GM12878 (cell line): ENCODE results near the gene IQCH. TPM values are rescaled to one million over a fixed set of nuclear protein-coding genes. Genes with fewer than 3 reads are reported as not detected.

Experiments
- ATAC-seq: fragments of 200-7000 bp; cut with Tn5 transposase; 3 replicates; pipeline ENCODE4 v1.9.1; 2020; ENCODE audit warnings: mild to moderate bottlenecking, moderate library complexity
- BruUV-seq: library from RNA; stranded (reverse); fragments of 400-500 nt; replicated peaks from 2 replicates; lab custom pipeline; 2021; lab: Mats Ljungman, UMichigan
- CTCF ChIA-PET: fragments of 300-600 bp; sonication (Branson Sonifier 250); formaldehyde crosslinking; extraction: SDS; loops from one replicate; lab custom pipeline; 2021; ENCODE audit warnings: inconsistent platforms; lab: Yijun Ruan, JAX
- POLR2A ChIA-PET: fragments of 350-600 bp; formaldehyde crosslinking; extraction: SDS; loops from one replicate; lab custom pipeline; 2021; ENCODE audit warnings: inconsistent platforms; lab: Charles Lee
- RAD21 ChIA-PET: fragments of 300-600 bp; sonication (Branson Sonifier 250); formaldehyde crosslinking; loops from one replicate; lab custom pipeline; 2023; ENCODE audit warnings: antibody characterized with exemption; ENCODE audit not compliant: unreplicated experiment; lab: Charles Lee
- SMC1A ChIA-PET: fragments of 300-600 bp; sonication (Branson Sonifier 250); formaldehyde crosslinking; loops from one replicate; lab custom pipeline; 2023; ENCODE audit not compliant: unreplicated experiment, uncharacterized antibody; lab: Charles Lee
- DNase-seq: peaks from one replicate; pipeline ENCODE4 v3.0.0-alpha.2; 2011; ENCODE audit warnings: low read depth, low spot score
- FAIRE-seq: peaks from 3 replicates; lab custom pipeline; 2011; peaks lifted over from hg19 to GRCh38; lab: Jason Lieb, UNC
- H2AFZ ChIP-seq: 2 replicates; pipeline ENCODE4 v1.6.0; 2011; ENCODE audit warnings: low read depth, low read length, control low read depth; ENCODE audit not compliant: control insufficient read depth
- H3K27ac ChIP-seq: 2 replicates; pipeline ENCODE4 v1.5.1; 2011; ENCODE audit warnings: control low read depth; ENCODE audit not compliant: control insufficient read depth, insufficient read depth
- H3K27me3 ChIP-seq, 2 experiments: replicated peaks in 1 of 2; 2 replicates each; pipeline versions ENCODE4 v1.6.0 to v1.6.1; 2011; ENCODE audit warnings: low read length in 1 of 2; ENCODE audit not compliant: control insufficient read depth in 2 of 2, insufficient read depth in 2 of 2
- H3K36me3 ChIP-seq, 2 experiments: 2 replicates each; pipeline ENCODE4 v1.5.1; 2011; ENCODE audit warnings: low read length in 1 of 2; ENCODE audit not compliant: control insufficient read depth in 2 of 2, insufficient read depth in 2 of 2
- H3K4me1 ChIP-seq: 2 replicates; pipeline ENCODE4 v1.6.1; 2011; ENCODE audit warnings: mild to moderate bottlenecking, low read length, moderate library complexity, mixed read lengths; ENCODE audit not compliant: control insufficient read depth, insufficient read depth
- H3K4me2 ChIP-seq: 2 replicates; pipeline ENCODE4 v1.6.0; 2011; ENCODE audit warnings: control low read depth; ENCODE audit not compliant: control insufficient read depth, insufficient read depth
- H3K4me3 ChIP-seq: fragments of 200-600 bp; sonication (generic); 2 replicates; pipeline ENCODE4 v1.5.1; 2016
- H3K79me2 ChIP-seq: 2 replicates; pipeline ENCODE4 v1.6.0; 2011; ENCODE audit warnings: low read length; ENCODE audit not compliant: control insufficient read depth, insufficient read depth
- H3K9ac ChIP-seq: 2 replicates; pipeline ENCODE4 v1.8.0; 2011; ENCODE audit warnings: low read length, control low read depth, mixed read lengths; ENCODE audit not compliant: control insufficient read depth, insufficient read depth
- H3K9me3 ChIP-seq: replicated peaks from 3 replicates; pipeline ENCODE4 v1.5.1; 2011; ENCODE audit warnings: mild to moderate bottlenecking, low read length; ENCODE audit not compliant: control insufficient read depth, insufficient read depth
- H4K20me1 ChIP-seq: 2 replicates; pipeline ENCODE4 v1.6.0; 2011; ENCODE audit not compliant: control insufficient read depth, insufficient read depth
- BRCA1 ChIP-seq: IDR thresholded peaks from 2 replicates; pipeline ENCODE4 v1.6.1; 2011; ENCODE audit warnings: low read depth, low read length, improper control_type of control experiment
- CHD1 ChIP-seq: IDR thresholded peaks from 2 replicates; pipeline ENCODE4 v1.6.1; 2012; ENCODE audit warnings: low read depth, low read length, improper control_type of control experiment
- DPF2 ChIP-seq: fragments of 450-650 bp; IDR thresholded peaks from 2 replicates; pipeline ENCODE4 v1.6.1; 2017; ENCODE audit warnings: mild to moderate bottlenecking
- MYB ChIP-seq: fragments of 150-350 bp; IDR thresholded peaks from 2 replicates; pipeline ENCODE4 v1.6.1; 2014; ENCODE audit warnings: mild to moderate bottlenecking, low read depth, low read length, borderline replicate concordance
- NBN ChIP-seq: fragments of 450-650 bp; IDR thresholded peaks from 2 replicates; pipeline ENCODE4 v1.6.1; 2016
- NFYA ChIP-seq: IDR thresholded peaks from 2 replicates; pipeline ENCODE4 v1.6.1; 2011; ENCODE audit warnings: low read depth, mild to moderate bottlenecking, low read length, improper control_type of control experiment, borderline replicate concordance
- POLR2A ChIP-seq: IDR thresholded peaks from 2 replicates; pipeline ENCODE4 v1.6.1; 2011; ENCODE audit warnings: low read depth, mild to moderate bottlenecking, low read length
- RFX5 ChIP-seq: IDR thresholded peaks from 2 replicates; pipeline ENCODE4 v1.6.1; 2011; ENCODE audit warnings: low read depth, low read length, improper control_type of control experiment
- SIN3A ChIP-seq: IDR thresholded peaks from 2 replicates; pipeline ENCODE4 v1.6.1; 2012; ENCODE audit warnings: low read depth, low read length, improper control_type of control experiment
- SUPT20H ChIP-seq: IDR thresholded peaks from 2 replicates; pipeline ENCODE4 v1.6.1; 2011; ENCODE audit warnings: low read depth, mild to moderate bottlenecking, low read length, moderate library complexity, borderline replicate concordance; ENCODE audit not compliant: control insufficient read depth
- TBL1XR1 ChIP-seq: IDR thresholded peaks from 2 replicates; pipeline ENCODE4 v1.6.1; 2012; ENCODE audit warnings: low read depth, low read length, improper control_type of control experiment
- YY1 ChIP-seq: IDR thresholded peaks from 2 replicates; pipeline ENCODE4 v1.6.1; 2011; ENCODE audit warnings: low read depth, mild to moderate bottlenecking, low read length
- ZNF622 ChIP-seq: fragments of 450-650 bp; IDR thresholded peaks from 2 replicates; pipeline ENCODE4 v1.6.1; 2017; ENCODE audit warnings: mild to moderate bottlenecking, inconsistent platforms
- WGBS: methylation state at CpG from one replicate; pipeline ENCODE4 v1.1.6; 2016; ENCODE audit warnings: low lambda C conversion rate; ENCODE audit not compliant: insufficient replicate concordance, insufficient coverage; ENCODE audit errors: missing lambda C conversion rate; 5-methylcytosine and 5-hydroxymethylcytosine counted together
- in situ Hi-C: fragments of 300-500 bp; cut with MboI; formaldehyde crosslinking; loops from 9 replicates; pipeline ENCODE4 v1.14.3; 2018; ENCODE audit warnings: mixed read lengths
- intact Hi-C: fragments of 100-400 bp; cut with micrococcal nuclease; formaldehyde crosslinking; loops from one replicate; pipeline ENCODE4 v1.14.2; 2022; ENCODE audit not compliant: unreplicated experiment
- polyA plus RNA-seq, 11 experiments: library from polyadenylated mRNA; depleted of rRNA in 4 of 11; unstranded in 6 of 11; stranded (reverse) in 5 of 11; fragments of >200 nt; fragmentation: Nextera tagmentation in 4 of 11; fragmentation: Illumina TruSeq in 1 of 11; extraction: Ambion mirVana in 4 of 11; extraction: Trizol in 1 of 11; gene quantifications; 1 replicate in 1 of 11; 2 replicates in 10 of 11; pipeline versions ENCODE4 v1.2.1 to v1.2.3, GENCODE V29; 2011 to 2016; ENCODE audit warnings: inconsistent platforms in 2 of 11, missing spikeins in 2 of 11, low read depth in 1 of 11
- total RNA-seq, 4 experiments: library from RNA; depleted of rRNA in 3 of 4; stranded (reverse); fragments of >200 nt in 3 of 4; fragmentation: Illumina TruSeq in 1 of 4; extraction: Trizol in 1 of 4; gene quantifications; 2 replicates each; pipeline versions ENCODE4 v1.2.1 to v1.2.3, GENCODE V29; 2013 to 2021
- TF ChIP-seq, protein P1 (sequence below): IDR thresholded peaks from 2 replicates; pipeline ENCODE4 v1.6.1; 2011; ENCODE audit warnings: mild to moderate bottlenecking, low read depth, low read length, moderate library complexity; ENCODE audit not compliant: insufficient replicate concordance
- TF ChIP-seq, protein P2 (sequence below): fragments of 450-650 bp; IDR thresholded peaks from 2 replicates; pipeline ENCODE4 v1.6.1; 2014; ENCODE audit warnings: mild to moderate bottlenecking

Gene IQCH
- total and polyA plus RNA-seq, 10 of the 15 experiments (the other 5 are each of a cell fraction or from before 2014, with no cell fraction given), result 0.29 to 1.3 (median 0.99) TPM

DNA sequence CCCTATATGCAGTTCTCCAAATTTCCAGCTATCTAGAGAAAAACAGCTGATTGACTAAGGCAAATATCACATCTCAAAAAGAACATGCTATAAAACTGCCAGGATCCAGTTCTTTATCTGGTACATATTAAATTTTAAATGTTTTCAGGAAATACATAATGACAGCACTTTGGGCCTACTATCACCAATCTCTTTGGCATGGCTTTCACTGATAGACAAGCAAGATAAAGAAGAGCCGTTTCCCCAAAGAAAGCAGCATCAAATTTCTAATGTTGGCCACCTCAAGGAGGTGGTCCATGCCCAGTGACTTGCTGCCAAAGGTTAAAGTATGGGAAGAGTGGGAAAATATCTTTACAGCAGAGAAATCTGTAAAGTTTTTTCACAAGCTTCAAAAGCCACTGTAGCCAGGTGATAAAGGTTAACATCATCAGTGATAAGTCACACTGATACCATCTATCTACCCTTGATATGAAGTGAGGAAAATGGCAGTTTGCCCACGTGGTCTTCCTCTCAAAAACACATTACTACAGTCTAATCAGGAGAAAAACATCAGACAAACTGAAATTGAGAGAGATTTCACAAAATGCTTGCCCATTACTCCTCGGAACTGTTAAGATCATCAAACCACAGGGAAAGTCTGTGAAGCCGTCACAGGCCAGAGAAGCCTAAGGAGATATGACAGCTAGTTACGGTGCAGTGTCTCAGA lies 220.0 kb downstream of the IQCH start:
- Histone ChIP-seq H3K4me3 (no peak overlapping the region), H3K27ac (no peak overlapping the region), H2AFZ (no peak overlapping the region), H3K4me2 (no peak overlapping the region), H3K9me3 (no peaks in the 10 kb centered on the region), H4K20me1 (no peaks in the 10 kb centered on the region), H3K9ac (no peak overlapping the region)
- FAIRE-seq, result no peak
- intact Hi-C loops, result no loop called here
- POLR2A ChIA-PET, result no interaction called here
- DNase-seq, result no peak
- RAD21 ChIA-PET, result no interaction called here
- in situ Hi-C loops, result no loop called here
- TF ChIP-seq TBL1XR1, result no peak
- TF ChIP-seq NFYA, result no peak
- TF ChIP-seq POLR2A, result no peak
- TF ChIP-seq CHD1, result no peak
- TF ChIP-seq YY1, result no peak
- no peak for TF ChIP-seq SUPT20H
- TF ChIP-seq RFX5, result no peak
- TF ChIP-seq MYB, result no peak
- TF ChIP-seq, protein P1, sequence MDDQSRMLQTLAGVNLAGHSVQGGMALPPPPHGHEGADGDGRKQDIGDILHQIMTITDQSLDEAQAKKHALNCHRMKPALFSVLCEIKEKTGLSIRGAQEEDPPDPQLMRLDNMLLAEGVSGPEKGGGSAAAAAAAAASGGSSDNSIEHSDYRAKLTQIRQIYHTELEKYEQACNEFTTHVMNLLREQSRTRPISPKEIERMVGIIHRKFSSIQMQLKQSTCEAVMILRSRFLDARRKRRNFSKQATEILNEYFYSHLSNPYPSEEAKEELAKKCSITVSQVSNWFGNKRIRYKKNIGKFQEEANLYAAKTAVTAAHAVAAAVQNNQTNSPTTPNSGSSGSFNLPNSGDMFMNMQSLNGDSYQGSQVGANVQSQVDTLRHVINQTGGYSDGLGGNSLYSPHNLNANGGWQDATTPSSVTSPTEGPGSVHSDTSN, result no peak
- TF ChIP-seq, protein P2, sequence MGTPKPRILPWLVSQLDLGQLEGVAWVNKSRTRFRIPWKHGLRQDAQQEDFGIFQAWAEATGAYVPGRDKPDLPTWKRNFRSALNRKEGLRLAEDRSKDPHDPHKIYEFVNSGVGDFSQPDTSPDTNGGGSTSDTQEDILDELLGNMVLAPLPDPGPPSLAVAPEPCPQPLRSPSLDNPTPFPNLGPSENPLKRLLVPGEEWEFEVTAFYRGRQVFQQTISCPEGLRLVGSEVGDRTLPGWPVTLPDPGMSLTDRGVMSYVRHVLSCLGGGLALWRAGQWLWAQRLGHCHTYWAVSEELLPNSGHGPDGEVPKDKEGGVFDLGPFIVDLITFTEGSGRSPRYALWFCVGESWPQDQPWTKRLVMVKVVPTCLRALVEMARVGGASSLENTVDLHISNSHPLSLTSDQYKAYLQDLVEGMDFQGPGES, result no peak
- TF ChIP-seq BRCA1, result no peak
- TF ChIP-seq SIN3A, result no peak
- TF ChIP-seq NBN, result no peak
- TF ChIP-seq DPF2, result no peak
- TF ChIP-seq ZNF622, result no peak
- TF ChIP-seq, all 136 proteins: peak for 0
- Histone ChIP-seq H3K4me1 (no peaks in the 10 kb centered on the region), H3K79me2 (no peaks in the 10 kb centered on the region), H3K27me3 (no peaks in the 10 kb centered on the region), H3K36me3 (no peaks in the 10 kb centered on the region)
- CTCF ChIA-PET, result interaction anchor here (1.0 kb wide), 1 partner anchor 17 kb away, joined by 6 read pairs; no protein-coding TSS in a partner anchor
- 43% methylated on average over 5 of the region's 5 CpGs for WGBS
- no TSS peak for BruUV-seq
- no peak for ATAC-seq
- SMC1A ChIA-PET, result interaction anchor here (1.6 kb wide), 1 partner anchor 8 kb away, joined by 3 read pairs; no protein-coding TSS in a partner anchor
